HG03025 (cell line): ENCODE data around the gene TINAGL1.

Experiments
- ATAC-seq: cut with Tn5 transposase; IDR thresholded peaks from one replicate; pipeline ENCODE4 v1.9.1; 2021; ENCODE audit warnings: mild to moderate bottlenecking, moderate library complexity; ENCODE audit not compliant: unreplicated experiment, low FRiP score

Gene TINAGL1

DNA sequence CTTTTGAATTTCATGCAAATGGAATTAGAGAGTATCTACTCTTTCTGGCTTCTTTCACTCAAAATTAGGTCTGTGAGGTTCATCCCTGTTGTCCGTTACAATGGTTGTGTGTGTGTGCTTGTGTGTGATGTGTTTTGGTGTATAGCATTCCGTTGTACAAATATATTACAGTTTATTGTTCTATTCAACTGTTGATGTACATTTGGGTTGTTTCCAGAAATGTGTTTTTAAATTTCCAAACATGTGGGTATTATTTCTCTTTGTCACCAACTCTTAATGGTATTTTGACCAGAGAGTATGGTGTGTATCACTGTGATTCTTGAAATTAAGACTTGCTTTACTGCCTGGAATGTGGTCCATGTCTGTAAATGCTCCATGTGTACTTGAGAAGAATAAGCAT is 24.3 kb downstream of the TINAGL1 start:
- ATAC-seq: no peak

DNA sequence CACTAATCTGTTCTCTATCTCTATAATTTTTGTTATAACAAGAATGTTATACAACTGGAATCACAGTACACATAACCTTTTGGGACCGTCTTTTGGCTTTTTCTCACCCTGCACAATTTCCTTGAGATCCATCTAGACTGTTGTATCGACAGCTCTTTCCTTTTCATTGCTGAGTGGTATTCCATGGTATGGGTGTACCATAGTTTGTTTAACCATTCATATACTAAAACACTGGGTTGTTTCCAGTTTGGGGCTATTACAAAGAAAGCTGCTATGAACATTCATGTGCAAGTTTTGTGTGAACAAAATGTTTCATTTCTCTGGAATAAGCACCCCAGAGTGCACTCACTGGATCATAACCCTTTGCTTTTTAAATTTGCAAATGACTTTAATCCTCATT is 25.8 kb downstream of the TINAGL1 start:
- ATAC-seq: no peak

DNA sequence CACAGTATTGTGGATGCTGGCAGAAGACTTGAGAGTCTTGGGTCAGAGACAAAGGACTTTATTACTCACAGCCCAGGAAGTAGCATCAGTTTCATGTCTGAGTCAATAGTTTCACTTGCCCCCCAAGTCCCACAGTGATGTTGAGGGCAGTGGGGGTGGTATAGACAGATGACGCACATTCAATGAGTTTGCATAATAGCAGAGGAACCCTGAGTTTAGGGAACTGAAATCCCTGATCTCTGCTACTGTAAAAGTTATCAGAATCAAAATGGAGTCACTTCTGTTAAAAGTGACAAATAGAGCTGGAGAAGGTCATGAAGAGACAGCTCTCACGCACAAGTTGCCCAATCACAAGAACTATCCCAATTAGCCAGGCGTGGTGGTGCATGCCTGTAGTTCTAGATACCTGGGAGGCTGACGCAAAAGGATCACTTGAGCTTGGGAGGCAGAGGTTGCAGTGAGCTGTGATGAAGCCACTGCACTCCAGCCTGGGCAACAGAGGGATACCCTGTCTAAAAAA is 29.7 kb downstream of the TINAGL1 start:
- ATAC-seq: peak; percentile 77

DNA sequence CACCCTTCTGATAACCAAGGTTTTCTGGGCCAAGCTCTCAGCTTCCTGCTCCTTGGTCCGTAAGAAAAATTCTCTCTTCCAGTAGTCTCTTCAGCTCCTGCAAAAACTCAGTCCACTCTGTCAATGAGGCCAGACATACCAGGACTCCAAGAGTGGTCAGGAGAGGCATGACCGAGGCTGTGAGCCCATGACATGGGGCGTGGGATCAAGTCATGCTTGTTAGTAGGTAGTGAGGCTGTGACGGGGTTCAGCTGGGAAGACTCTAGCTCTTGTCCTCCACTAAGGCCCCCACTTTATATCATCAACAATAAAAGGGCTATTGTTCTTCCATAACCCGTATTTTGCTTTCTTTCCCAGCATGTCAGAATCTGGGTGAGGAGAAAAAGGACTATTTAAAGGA is 31.0 kb downstream of the TINAGL1 start:
- ATAC-seq: no peak

DNA sequence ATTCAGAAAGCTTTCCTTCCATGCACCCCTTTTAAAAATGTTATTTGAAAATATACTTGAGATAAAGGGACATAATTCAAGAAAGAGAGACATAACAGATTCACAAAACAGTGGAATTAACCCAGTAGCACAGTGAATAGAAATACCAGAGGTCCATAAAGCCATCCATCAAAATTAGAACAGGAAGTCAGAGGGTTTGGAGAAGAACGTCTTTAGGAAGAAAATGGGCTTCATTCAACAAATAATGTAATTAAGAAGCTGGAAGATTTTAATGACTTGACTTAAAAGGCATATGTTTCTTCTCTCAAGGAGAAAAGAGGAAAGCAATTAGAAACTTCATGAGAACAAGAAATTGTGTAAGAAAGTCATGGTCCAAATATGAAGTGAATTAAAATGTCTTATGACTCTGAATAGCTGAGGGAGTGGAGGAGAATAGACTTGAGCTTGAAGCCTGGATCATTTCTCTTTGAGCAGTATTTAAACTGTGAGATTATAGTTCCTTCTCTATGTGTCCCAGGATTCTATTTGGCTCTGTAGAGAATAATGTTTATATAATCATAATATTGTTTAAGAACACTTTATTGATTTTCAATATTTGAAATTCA is 33.3 kb downstream of the TINAGL1 start:
- no peak for ATAC-seq

DNA sequence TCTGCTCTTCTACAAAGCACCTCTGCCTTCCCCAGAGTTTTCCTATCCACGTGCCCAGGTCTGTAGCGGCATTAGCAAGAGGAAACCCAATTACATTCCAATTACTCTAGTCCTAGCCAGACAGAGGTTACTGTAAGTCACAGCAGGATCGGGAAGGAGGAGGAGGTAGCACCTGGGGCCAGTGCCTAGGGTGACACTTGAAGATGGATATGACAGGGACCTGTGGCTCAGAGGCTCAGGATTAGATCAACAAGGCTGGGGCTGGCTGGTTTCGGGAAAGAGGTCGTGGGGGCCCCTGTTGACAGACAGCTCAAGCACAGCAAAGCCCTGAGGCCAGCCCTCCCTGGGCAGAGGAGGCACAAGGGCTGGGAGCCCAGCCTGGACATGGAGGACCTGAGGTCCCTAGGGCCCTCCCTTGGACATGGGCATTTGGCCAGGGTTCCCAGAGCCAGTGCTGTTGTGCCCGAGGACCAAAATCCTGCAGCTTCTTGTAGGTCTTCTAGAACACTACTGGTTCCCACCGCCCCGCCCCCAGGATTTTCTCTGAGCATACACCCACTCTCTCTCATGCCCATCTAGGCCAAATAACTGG is 38.2 kb downstream of the TINAGL1 start:
- no peak for ATAC-seq

DNA sequence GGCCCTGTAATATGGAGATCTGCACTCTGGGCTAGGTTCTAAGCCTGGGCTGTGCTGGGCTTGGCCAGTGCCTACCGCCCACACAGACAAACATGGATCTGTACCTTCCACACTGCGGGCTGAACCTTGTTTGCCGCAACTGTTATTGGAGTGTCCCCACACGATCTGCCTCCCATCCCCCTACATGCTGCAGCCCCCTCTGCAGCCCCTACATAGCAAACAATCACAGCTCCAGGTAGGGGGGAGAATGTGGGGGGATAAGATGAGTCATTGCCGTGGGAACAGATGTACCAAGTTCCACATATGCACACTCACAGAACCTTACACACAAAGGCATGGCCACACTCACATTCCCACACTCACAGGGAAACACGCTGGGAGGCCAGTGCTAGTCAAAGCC is 39.1 kb downstream of the TINAGL1 start:
- ATAC-seq: no peak

DNA sequence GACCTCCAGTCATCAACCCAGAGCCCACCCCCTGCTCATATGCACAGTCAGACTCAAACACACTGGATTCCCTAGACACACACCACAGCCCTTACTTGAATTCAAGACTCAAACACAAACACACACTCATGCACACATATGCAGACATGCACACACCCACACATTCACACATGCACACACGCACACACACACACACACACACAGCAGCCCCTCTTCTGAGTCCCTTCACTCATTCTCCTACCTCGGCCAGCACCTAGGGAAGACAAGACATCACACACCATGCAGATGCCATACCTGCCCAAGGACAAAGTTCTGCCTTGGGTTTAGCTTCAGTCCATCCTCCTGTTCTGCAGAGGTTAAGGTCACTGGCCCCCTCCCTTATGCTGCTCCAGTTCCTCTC is 39.6 kb downstream of the TINAGL1 start:
- ATAC-seq: no peak

DNA sequence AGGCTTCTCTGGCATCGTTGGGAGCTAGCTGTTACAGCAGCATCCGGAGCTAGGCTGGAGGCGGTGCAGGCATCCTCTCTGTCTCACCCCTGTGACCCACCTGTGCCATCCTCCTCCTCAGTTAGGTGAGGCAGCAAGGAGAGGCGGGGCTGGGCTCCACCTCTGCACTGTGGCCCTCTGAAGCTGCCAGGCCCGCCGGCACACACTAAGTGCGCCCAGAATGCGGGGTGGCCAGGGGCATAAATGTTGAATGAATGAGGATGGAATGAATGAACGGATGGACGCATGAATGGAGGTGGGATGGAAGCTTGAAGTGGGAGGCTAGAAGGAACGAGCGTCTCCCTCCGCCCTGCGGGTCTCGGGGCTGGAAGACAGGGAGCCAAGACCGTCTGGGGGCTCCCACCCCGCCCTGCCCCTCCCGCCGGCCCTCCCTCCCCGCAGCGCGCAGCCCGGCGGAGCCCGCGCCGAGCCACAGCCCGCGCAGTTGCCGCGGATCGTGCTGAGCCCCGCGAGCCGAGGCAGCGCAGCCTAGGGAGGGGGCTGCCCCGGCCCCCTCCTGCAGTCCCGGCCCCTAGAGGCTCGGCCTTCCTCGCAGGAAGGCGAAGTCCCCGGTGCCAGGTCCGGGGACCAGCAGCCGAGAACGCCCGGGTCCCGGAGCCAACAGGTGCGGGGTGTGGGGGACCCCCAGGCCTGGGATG is 41.1 kb downstream of the TINAGL1 start, which contains the start of gene HCRTR1:
HCRTR1 (plus strand) TSS at position 472 of the 698 bp plus-strand sequence. CDS start 1,504 bp downstream, outside the sequence.
- ATAC-seq: no peak

DNA sequence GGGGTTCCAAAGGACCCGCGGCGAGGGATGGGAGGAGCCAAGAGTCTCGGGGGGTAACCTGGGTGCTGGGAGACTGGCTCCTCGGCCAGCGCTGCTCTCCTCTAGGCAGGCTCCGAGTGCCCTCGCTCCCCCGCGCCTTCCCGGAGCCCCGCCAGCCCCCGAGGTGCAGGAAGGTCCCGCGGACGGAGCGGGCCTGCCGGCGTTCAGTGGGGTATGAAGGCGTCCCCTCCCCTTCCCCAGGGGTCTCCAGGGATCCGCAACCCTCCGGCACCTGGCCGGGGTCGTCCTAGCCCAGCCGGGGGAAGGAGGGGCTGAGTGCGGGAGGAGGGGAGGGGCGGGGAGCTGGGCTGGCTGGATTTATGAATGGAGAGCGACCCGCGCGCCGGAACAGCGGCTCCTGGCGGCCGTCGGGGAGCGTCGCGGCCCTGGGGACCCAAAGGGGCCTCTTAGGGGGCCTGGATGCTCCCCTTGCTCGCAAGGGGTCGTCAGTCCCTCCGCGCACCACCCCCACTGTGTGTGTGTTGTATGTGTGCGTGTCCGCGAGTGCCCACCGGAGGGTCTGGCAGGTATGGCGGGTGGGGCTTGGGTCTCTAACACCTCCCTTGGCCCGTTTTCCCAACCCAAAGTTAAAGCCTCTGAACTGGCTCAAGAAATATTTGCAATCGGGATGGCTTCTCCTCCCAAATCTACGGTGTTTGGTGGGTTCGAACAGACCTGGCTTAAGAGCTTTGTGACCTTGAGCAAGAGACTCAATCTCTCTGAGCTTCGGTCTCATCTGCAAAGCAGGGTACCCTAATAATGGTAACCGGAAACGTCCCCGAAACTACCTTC is 41.8 kb downstream of the TINAGL1 start:
- ATAC-seq: no peak

DNA sequence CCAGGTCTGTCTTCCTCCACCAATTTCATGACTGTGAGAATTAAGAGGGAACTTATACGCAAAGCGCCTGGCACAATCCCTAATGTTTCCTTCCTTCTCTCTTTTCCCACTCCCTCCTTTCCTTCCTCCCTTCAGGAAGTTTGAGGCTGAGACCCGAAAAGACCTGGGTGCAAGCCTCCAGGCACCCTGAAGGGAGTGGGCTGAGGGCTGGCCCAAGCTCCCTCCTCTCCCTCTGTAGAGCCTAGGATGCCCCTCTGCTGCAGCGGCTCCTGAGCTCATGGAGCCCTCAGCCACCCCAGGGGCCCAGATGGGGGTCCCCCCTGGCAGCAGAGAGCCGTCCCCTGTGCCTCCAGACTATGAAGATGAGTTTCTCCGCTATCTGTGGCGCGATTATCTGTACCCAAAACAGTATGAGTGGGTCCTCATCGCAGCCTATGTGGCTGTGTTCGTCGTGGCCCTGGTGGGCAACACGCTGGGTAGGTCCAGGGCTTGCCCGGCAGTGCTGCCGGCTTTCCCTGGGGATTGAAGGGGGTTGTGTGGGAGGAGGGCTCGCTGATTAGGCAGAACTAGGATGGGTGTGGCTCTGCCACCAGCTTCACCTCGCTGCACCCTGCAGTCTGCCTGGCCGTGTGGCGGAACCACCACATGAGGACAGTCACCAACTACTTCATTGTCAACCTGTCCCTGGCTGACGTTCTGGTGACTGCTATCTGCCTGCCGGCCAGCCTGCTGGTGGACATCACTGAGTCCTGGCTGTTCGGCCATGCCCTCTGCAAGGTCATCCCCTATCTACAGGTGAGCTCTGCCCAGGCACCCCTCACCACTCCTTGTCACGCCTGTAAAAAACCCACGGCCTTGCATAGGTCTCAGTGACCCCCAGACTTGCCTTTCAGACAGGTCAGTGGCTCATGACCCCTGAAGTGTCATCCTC is 42.9 kb downstream of the TINAGL1 start:
- no peak for ATAC-seq

DNA sequence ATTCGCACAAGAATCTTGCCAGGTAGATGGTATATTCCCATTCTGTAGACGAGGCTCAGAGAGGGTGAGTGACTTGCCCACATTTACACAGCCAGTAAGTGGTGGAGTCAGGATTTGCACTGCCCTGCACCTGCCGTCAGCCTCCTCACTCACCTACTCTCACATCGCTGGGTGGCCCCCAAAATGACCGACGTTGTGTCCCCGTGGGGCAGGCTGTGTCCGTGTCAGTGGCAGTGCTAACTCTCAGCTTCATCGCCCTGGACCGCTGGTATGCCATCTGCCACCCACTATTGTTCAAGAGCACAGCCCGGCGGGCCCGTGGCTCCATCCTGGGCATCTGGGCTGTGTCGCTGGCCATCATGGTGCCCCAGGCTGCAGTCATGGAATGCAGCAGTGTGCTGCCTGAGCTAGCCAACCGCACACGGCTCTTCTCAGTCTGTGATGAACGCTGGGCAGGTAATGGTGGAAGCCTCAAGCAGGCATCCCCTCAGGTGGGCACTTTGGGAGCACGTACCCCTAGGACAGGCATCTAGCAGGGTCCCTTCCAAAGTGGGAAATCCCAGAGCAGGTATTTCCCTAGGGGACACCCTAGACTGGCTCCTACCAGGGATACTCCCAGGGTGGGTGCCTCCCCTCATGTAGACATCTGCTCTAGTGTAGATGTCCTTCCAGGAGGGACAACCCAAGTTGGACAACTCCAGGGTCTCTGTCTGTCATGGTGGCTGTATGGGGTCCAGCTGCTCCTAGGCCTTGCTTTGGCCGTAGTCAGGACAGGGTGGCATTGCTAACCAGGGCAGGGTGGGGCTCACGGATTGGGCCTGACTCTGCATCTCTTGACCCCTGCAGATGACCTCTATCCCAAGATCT is 44.5 kb downstream of the TINAGL1 start:
- no peak for ATAC-seq

DNA sequence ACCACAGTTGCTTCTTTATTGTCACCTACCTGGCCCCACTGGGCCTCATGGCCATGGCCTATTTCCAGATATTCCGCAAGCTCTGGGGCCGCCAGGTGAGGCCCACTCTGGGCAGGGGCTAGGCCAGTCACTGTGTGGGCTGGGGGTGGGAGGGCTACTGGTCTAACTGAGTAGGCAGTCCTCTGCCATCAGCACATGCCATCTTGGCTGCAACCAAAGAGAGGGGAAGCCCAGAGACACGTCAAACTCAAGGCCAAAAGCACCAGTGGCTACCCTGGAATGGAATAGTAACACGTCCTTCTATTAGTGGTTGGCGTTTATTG is 45.1 kb downstream of the TINAGL1 start:
- no peak for ATAC-seq

DNA sequence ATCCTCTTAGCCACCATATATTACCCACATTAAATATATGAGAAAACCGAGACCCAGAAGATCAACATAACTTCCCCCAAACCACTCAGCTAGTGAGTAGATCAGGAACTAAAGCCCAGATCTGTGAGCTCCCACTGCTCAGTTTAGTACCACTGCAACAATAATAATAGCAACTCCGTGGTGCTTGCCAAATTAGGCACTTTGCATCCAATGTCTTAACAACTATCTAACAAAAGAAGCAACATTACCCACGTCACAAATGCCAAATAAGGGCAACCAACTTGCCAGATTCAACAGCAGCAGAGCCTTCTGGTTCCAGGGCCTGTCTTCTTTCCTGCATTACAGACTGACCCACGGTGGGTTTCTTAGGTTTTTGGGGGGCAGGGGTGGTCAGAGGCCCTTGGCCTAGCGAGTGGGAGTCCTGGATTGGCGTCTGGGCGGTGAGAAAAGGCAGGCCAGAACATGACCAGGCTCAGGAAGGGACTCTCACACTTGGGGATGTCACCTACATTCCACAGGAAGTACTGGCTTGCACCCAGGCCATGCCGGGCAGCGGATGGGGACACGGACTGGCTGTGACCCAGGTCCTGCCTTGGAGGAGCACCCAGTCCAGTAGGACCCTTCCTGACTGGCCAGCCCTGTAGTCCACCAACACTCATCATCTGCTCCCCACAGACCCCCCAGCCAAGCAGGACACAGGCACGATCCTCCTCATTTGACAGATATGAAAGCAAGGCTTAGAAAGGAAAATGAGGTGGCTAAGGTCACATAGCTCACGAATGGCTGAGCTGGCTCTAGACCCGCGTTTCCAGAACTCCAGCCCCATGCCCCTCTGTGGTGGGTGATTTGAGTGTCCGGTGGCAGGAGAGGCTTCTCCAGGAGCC is 45.8 kb downstream of the TINAGL1 start:
- ATAC-seq: no peak

DNA sequence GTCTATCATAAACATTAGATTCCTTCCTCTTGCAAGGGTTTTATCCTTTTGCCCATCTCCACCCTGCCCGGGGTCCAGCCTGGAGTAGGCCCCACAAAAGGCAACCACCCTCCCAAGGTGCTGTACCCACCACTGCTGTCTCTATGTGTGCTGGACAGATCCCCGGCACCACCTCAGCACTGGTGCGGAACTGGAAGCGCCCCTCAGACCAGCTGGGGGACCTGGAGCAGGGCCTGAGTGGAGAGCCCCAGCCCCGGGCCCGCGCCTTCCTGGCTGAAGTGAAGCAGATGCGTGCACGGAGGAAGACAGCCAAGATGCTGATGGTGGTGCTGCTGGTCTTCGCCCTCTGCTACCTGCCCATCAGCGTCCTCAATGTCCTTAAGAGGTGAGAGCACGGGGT is 47.0 kb downstream of the TINAGL1 start:
- ATAC-seq: no peak

DNA sequence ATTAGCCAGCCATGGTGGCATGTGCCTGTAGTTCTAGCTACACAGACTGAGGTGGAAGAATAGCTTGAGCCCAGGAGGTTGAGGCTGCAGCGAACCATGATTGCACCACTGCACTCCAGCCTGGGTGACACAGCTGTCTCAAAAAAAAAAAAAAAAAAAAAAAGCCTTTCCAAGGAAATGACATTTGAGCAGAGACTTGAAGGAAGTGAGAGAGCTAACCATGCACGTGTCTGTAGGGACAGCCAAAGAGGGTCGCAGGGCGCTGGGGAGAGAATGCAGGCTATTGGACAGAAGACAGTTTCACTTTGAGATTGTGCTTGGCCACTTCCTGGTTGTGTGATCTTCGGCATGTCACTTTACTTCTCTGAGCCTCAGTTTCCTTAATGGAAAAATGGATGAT is 48.0 kb downstream of the TINAGL1 start:
- ATAC-seq: no peak

DNA sequence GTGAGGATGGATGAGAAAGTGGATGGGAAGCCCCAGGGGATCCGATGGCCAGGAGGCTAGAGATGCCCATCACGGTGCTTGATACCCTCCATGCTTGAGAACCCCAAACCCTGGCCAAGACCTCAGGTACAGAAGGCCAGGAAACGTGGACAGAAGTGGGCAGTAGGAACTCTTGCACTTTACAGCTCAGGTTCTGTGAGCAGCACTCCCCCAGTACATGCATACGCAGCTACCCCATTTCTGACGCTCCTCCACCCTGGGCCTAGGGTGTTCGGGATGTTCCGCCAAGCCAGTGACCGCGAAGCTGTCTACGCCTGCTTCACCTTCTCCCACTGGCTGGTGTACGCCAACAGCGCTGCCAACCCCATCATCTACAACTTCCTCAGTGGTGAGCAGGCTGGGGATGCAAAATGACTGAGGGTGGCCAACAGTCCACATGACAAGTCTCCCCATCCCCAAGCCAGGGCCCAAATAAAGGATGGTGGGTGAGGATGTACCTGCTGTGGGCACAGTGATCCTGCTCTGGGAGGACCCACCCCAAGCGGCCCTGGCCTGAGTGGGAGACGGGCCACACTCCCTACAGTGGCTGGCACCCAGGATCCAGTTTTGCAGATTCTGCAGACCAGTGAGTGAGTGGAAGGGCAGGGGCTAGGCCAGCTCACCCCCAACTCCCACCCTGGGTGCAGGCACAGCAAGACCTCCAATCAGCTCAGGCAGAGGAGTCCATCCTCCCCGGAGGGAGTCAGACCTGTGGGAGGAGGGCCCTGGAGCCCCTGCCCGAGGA is 48.6 kb downstream of the TINAGL1 start:
- no peak for ATAC-seq
